SK-N-SH treated with all-trans-retinoic acid at 6 μM for 48 hours (cell line): Measurements from ENCODE around the gene TM9SF2.

ENCODE experiments used
- ATAC-seq: fragments of 200-7000 bp; cut with Tn5 transposase; 3 replicates; pipeline ENCODE4 v1.9.1; 2020; ENCODE audit warnings: mild to moderate bottlenecking, moderate library complexity
- ARNTL ChIP-seq: fragments of 450-650 bp; formaldehyde crosslinking; IDR thresholded peaks from 2 replicates; pipeline ENCODE4 v1.5.0; 2020; ENCODE audit warnings: low read depth, mild to moderate bottlenecking, moderate library complexity, borderline replicate concordance
- BACH2 ChIP-seq: fragments of 250-450 bp; sonication (Bioruptor Pico); IDR thresholded peaks from 2 replicates; pipeline ENCODE4 v1.9.0; 2021; ENCODE audit warnings: mild to moderate bottlenecking, borderline replicate concordance
- CREB5 ChIP-seq: fragments of 250-450 bp; sonication (Bioruptor Pico); IDR thresholded peaks from 2 replicates; pipeline ENCODE4 v1.5.1; 2020; ENCODE audit warnings: low read depth, mild to moderate bottlenecking, moderate library complexity
- POU6F1 ChIP-seq: fragments of 250-450 bp; sonication (Bioruptor Pico); IDR thresholded peaks from 2 replicates; pipeline ENCODE4 v1.8.0; 2021; ENCODE audit warnings: low read depth, mild to moderate bottlenecking, moderate library complexity, borderline replicate concordance
- SNAI2 ChIP-seq: fragments of 250-450 bp; sonication (Bioruptor Pico); IDR thresholded peaks from 2 replicates; pipeline ENCODE4 v1.5.0; 2020; ENCODE audit warnings: mild to moderate bottlenecking, moderate library complexity
- TCF4 ChIP-seq: fragments of 250-450 bp; sonication (Bioruptor Pico); IDR thresholded peaks from 2 replicates; pipeline ENCODE4 v1.8.0; 2021; ENCODE audit warnings: mild to moderate bottlenecking, moderate library complexity, borderline replicate concordance
- TOX ChIP-seq: fragments of 250-450 bp; sonication (Bioruptor Pico); IDR thresholded peaks from 2 replicates; pipeline ENCODE4 v1.8.0; 2021; ENCODE audit warnings: mild to moderate bottlenecking, moderate library complexity, borderline replicate concordance
- TSHZ2 ChIP-seq: fragments of 250-450 bp; sonication (Bioruptor Pico); IDR thresholded peaks from 2 replicates; pipeline ENCODE4 v1.5.0; 2020; ENCODE audit warnings: mild to moderate bottlenecking, moderate library complexity
- ZFP3 ChIP-seq: fragments of 250-450 bp; sonication (Bioruptor Pico); IDR thresholded peaks from 2 replicates; pipeline ENCODE4 v1.5.0; 2020; ENCODE audit warnings: mild to moderate bottlenecking, moderate library complexity
- ZFP30 ChIP-seq: fragments of 450-650 bp; formaldehyde crosslinking; IDR thresholded peaks from 2 replicates; pipeline ENCODE4 v1.5.0; 2022; ENCODE audit warnings: mild to moderate bottlenecking, moderate library complexity
- ZNF565 ChIP-seq: fragments of 450-650 bp; formaldehyde crosslinking; conservative IDR thresholded peaks from 2 replicates; pipeline ENCODE4 v1.5.0; 2020; ENCODE audit warnings: low read depth, mild to moderate bottlenecking, moderate library complexity
- ZNF70 ChIP-seq: fragments of 450-650 bp; formaldehyde crosslinking; IDR thresholded peaks from 2 replicates; pipeline ENCODE4 v1.5.0; 2020; ENCODE audit warnings: mild to moderate bottlenecking, moderate library complexity
- ZNF8 ChIP-seq: fragments of 450-650 bp; formaldehyde crosslinking; IDR thresholded peaks from 2 replicates; pipeline ENCODE4 v1.5.0; 2020; ENCODE audit warnings: mild to moderate bottlenecking, moderate library complexity

The TM9SF2 gene

GRCh38 chr13:99590519-99591011, 89.3 kb downstream of the TM9SF2 start (continued):
- TF ChIP-seq CREB5 (no peak), ZNF70 (no peak), ZNF565 (CRISPR knock-in tag) (no peak), ZFP30 (no peak)

GRCh38 chr13:99596180-99596579, 94.9 kb downstream of the TM9SF2 start:
- no peak for ATAC-seq
- no peak for TF ChIP-seq ARNTL (CRISPR knock-in tag)
- no peak for TF ChIP-seq ZNF565 (CRISPR knock-in tag)
- TF ChIP-seq ZFP30, result no peak
- no peak for TF ChIP-seq TSHZ2 (CRISPR knock-in tag)
- TF ChIP-seq TOX (CRISPR knock-in tag), result no peak
- TF ChIP-seq ZNF70, result no peak
- TF ChIP-seq ZNF8 (CRISPR knock-in tag), result no peak
- no peak for TF ChIP-seq SNAI2 (CRISPR knock-in tag)
- no peak for TF ChIP-seq CREB5
- no peak for TF ChIP-seq ZFP3 (CRISPR knock-in tag)
- no peak for TF ChIP-seq POU6F1

- no peak for TF ChIP-seq POU6F1
- 0 out of 3 replicates have a peak, but pooled peaks have one; percentile 38 for ATAC-seq
These were observed 99.0 kb downstream of the TM9SF2 start for GRCh38 chr13:99600318-99600717.

- TF ChIP-seq ZFP30 (no peak), TCF4 (no peak), POU6F1 (no peak)
- no peak for ATAC-seq
These were observed 100.3 kb downstream of the TM9SF2 start for GRCh38 chr13:99601535-99601934.

DNA sequence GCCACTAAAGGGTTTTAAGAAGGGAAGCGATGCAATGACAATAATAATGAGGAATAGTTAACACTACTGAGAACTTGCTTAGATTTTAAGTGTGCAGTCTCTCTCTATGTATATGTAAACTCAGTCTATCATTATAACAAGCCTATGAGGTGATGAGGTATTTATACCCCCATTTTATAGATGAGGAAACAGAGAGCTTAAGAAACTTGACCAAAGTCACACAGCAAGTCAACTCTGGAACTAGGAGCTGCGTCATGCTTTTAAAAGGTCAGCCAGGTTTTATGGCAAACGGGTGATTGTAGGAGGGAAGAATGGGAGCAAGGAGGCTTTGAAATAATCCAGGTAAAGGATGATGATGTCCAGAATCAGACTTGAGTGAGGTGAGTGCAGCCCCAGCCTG, 103.4 kb downstream of the TM9SF2 start:
- TF ChIP-seq POU6F1 (no peak), BACH2 (no peak), TSHZ2 (CRISPR knock-in tag) (no peak), TCF4 (no peak)
- TF ChIP-seq, all 23 proteins: peak for 0
- ATAC-seq, result no peak
